ENCODE data around the gene WDSUB1.

GRCh38 chr2:159201360-159202063, 85.0 kb downstream of the WDSUB1 start:
- no peak for TF ChIP-seq CTCF (IDR thresholded peaks at IDR 0.05)
- no peak for TF ChIP-seq POLR2A (IDR thresholded peaks at IDR 0.05)
- TF ChIP-seq EP300 (IDR thresholded peaks at IDR 0.05), result no peak
